Stimulated activated CD4-positive, alpha-beta T cell treated with anti-CD3 and anti-CD28 coated beads, Interleukin-15, amount 100 ng/mL, for 48 hours (primary cell): Measurements from ENCODE around the gene ATG9A.
A peak's percentile ranks its signal among the peaks of the same experiment; 100 is the strongest.

Source experiments
- DNase-seq, 2 donors: peaks; one replicate each; pipeline ENCODE4 v3.0.0-alpha.2; 2020; ENCODE audit warnings: low read depth in 2 of 2

Gene ATG9A

DNA sequence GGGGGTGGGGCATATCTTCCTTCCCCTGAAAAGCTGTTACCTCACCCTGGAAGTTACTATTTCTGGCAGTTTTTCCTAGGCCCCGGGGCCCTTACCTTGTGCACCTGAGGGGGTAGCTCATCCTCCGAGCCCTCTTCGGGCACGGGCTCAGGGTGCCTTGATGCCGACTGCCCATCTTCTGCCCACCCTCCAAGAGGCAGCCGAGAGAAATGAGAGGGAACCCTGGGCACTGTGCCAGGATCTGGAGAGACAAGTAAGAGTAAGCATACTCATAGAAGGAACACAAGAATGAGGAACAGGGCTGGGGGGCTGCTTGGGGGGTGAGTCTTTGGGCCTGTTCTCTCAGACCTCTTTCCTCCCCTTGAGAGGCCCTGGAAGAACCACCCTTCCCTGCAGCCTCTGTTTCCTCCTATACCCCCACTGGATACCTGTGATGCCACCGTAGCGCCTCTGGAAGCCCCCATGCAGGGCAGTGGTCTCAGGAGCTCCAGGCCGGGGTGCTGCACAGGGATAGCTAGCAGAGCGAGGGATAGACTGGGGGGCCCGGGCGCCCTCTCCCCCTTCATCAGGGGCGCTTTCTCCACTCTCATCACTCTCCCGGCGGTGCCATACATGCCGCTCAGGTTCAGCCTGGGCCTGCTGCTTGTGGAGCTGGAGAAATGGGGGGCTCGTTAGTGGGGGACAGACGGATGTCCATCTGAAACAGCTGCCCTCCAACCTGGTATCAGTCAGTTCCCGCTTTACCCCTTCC lies 8.6 kb downstream of the ATG9A start:
- DNase-seq: no peak

DNA sequence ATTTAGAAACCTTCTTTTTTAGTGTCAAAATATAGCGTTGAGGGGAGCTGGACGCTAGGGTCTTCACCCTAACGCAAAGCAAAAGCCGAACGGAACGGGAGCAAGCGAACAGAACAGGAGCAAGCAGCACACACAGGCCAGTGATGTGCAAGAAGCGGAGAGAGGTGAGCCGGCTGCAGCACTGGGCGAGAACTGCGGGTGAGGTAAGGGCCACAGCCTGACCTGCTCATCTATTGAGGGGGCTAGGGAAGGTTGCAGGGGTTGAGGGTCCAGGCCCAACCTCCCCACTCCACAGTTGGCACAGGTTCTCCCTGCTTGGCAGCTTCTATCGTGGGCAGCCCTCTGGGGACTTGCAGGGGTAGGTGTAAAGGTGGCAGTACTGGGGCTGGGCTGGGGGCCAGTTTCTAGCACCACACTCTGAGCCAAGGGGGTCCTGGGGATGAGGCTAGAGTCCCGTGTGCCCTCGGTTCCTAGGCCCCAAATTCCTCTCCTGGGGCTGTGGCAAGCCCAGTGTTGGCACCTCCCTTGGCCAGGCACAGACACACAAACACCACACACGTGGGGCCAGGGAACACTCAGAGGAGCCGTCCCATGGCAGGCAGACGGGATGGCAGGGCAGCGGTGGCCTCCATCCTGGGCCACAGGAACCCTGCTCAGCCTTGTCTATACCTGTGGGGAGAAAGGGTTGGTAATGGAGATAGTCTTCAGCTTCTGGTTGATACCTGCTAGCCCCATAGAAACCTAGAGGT lies 9.5 kb downstream of the ATG9A start:
- no peak for DNase-seq

DNA sequence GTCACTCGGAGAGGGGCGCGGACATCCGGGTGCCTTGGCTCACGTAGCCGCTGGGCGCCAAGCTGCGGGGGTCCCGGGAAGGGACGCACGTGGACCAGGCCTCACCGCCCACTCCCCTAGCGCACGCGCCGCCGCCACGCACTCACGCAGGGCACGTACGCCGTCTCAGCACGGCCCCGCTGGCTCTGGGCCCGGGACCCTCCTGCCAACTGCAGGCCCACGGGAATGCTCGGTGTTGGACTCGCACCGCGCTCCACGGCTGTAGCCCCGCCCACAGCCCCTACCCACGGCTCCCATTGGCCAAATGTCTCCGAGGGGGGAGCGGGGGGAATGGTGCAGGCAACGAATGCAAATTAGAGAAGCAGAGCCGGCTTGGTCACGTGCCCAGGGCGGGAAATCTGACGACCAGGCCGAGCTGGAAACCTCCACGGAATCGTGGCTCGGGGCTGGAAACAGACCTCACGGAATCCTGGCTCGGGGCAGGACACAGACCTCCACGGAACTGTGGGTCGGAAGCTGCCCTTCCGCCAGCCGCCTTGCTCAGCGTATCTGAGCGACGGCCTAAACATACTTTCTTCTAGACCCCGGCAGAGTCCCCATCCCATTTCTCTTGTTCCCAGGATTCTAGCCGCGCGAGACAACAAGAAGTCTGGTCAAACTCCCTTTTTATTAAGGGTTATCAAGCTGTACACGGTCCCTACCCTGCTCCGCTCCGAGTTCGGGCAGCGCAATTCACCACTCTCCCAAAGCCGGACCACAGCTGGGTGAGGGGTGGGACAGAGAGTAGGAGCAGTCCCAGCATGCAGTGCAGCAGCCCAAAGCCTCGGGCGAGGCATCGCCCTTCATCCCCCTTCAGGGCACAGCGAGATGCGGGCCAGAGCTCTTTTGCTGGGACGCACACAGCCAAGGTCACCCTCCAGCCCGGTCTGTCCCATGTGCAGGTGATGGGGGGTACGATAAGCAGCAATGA lies 10.4 kb downstream of the ATG9A start, which contains the start of gene ABCB6:
Gene ABCB6, minus strand, starts transcription at position 227 of the 970 bp plus-strand sequence. CDS start 285 bp downstream, outside the sequence.
- peak; percentile 83 to 90 for DNase-seq

DNA sequence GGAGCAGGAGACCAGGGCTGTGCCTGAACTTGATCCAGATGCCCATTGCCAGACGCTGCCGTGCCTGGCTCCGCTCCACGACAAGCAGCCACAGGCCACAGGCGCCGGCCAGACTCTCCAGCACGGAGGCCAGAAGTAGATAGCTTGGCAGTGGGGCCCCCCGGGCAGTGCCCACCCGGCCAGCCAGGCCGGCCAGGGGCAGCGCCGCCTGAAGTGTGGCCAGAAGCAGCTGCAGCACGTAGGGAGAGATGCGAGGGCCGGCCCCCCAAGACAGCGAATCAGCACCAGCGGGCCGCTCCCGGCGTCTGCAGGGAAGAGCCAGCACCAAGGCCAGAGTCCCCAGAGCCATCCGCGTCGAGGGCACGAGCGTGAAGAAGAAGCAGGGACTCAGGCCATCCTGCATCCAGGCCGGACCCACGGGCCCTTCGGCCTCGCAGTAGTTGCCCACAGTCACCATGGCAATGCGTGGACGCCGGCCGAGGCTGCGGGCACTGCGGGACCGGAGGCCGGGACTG lies 11.2 kb downstream of the ATG9A start:
- DNase-seq: no peak

DNA sequence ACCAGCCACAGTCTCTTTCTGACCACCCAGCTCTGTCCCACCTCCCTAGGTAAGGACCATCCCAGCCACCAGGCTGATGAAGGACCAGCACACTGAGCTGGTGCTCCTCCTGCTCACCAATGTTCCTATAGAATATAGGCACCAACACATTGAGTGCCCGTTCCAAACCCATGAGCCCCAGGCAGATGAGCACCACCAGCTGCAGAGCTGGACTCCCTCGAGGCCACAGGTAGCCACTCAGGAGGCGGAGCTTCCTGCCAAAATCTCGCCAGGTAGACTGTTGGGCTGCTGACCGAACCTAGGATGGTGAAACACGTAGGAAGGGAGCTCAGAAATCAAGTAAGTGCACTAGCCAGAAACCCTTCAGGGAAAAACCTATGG lies 12.9 kb downstream of the ATG9A start:
- no peak for DNase-seq

DNA sequence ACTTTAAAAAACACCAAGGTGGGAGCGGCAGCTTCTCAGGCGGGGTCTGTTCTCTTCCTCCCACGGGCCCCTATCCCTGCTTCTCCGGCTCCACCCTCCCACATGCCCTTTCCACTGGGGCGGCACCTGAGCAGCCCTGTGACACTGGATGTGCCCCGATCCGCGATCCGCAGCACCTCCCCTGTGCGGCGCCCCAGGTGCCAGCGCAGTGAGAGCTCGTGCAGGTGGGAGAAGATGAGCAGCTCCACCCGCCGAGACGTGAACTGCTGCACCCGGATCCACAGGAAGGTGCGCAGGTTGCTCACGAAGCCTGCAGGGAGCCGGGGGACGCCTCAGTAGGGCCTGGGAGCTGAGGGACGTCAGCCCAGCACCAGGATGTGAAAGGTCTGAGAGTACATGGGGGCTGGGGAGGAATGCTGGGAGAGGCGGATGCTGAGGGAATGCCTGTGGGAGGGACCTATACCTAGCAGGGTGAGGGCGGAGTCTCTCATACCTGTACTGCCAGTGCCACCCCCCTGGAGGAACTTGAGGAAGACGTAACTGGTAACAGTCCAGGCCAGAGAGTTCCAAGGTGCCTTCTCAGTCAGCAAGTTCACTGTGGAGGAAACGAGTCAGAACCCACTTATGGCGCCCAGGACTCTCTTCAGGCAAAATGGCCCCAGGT lies 13.4 kb downstream of the ATG9A start:
- DNase-seq: no peak

DNA sequence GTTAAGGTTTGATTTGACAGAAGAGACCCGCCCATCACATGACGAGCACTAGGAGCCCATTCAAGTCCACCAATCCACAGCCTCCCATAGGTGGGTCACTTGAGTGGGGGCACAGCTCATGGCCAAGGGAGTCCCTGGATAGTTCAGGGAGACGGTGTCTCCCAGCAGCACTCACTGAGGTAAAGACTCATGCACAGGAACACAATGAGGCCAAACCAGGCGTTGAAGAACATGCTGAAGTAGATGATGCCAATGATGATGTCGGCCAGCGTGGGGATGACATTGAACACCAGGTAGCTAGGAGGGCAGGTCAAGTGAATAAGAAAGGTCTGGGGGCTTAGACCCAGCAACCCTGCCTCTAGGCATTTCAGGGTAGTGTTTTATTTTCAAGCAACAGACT lies 14.7 kb downstream of the ATG9A start:
- DNase-seq: no peak

DNA sequence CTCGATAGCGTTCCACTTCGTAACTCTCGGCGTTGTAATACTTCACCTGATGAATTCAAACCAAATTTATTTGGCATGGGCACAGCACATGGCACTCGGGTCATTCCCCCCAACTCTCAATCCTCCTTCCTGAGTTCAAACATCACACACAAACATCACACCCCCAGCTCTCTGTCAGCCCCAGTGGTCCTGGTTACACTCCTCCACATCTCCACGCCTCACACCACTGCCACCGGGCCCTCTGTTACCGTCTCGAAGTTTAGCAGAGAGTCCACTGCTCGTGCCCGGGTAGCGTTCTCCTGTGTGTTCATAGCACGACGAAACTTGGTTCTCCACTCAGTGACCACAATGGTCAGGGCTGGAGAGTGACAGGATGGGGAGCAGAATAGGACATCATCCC lies 15.3 kb downstream of the ATG9A start:
- no peak for DNase-seq

DNA sequence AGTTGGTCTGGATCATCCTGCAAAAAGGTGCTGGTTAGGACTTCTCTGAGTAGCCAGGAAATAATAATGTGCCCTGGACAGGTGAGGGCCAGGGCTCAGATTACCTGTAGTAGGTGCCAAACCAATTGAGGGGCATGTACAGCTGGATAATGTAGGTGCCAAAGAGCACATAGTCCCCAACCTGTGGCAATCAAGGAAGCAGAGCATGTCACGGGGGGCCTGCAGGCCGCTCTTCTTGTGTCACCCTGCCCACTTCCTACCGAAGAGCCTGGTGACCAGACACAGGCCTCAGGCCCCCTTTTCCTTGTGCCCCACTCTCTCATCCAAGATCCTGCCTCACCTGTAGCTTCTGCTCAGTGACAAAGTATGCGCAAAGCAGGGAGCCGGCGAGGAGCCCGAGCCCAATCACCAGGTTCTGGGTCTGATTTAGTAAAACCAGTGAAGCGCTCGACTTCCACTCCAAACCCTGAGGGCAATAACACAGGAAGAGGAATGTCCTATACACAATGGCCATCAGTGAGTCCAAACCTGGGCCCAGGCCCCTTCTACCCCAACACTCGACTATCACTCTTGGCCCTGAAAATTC lies 15.9 kb downstream of the ATG9A start:
- DNase-seq: no peak

DNA sequence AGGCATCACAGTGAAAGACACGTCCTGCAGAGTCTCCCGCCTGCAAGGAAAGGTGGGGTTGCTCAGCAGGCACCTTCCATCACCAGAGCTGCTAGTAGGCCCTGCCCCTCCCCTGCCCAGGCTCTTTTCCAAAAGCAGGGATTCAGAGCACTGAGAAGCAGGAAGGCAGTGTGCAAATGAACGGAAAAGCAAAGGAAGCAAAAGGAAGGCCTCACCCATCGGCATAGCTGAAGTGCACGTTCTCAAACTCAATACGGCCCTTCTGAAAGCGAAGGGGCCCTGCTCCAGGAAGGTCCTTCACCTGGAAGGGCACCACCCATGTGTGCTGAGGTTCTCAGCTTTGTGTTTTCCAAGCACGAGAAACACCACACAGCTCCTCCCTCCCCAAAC lies 16.4 kb downstream of the ATG9A start:
- DNase-seq: no peak

DNA sequence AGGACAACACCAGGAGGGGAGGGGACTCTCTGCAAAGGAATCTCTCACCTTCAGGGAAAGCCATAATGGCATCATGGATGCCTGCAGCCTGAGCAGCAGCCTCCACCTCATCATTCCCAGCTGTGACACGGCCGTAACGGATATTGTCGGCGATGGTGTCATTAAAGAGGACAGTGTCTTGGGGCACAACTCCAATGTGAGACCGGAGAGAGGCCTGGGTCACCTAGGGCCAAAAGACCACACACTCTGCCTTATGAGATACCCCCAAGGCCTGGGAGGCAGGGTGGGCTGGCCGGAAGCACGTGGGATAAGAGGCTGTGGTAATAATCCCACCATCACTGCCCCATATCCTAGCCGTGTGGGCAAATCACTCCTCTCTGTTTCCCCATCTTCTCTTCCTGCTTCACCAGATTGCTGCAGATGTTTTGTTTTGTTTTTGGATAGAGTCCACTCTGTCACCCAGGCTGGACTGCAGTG lies 18.5 kb downstream of the ATG9A start:
- DNase-seq: no peak

DNA sequence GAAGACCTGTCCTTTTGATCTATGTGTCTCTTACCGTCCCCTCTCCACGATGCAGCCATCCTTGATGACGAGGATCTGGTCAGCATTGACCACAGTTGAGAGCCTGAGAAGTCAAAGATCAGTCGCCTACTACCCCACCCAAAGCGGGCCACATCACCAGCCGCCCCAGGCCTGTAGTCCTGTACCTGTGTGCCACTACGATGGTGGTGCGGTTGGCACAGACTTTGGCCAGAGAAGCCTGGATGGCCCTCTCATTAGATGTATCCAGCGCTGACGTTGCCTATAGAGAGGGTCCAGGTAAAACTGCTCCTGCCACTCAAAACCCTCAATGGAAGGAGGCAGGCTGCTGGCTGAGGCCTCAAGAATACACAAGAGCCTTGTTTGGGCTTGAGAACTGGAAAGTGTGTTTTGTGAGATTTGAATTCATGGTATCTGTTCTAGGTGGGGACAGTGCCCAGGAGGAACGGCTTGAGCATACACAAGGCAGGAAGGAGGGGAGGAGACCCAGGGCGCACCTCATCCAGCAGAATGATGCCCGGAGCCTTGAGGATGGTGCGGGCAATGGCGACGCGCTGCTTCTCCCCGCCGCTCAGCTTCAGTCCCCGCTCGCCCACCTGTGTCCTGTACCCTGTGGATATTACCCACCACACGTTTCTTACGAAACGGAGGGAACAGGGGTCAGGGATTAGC lies 19.1 kb downstream of the ATG9A start:
- DNase-seq: no peak

DNA sequence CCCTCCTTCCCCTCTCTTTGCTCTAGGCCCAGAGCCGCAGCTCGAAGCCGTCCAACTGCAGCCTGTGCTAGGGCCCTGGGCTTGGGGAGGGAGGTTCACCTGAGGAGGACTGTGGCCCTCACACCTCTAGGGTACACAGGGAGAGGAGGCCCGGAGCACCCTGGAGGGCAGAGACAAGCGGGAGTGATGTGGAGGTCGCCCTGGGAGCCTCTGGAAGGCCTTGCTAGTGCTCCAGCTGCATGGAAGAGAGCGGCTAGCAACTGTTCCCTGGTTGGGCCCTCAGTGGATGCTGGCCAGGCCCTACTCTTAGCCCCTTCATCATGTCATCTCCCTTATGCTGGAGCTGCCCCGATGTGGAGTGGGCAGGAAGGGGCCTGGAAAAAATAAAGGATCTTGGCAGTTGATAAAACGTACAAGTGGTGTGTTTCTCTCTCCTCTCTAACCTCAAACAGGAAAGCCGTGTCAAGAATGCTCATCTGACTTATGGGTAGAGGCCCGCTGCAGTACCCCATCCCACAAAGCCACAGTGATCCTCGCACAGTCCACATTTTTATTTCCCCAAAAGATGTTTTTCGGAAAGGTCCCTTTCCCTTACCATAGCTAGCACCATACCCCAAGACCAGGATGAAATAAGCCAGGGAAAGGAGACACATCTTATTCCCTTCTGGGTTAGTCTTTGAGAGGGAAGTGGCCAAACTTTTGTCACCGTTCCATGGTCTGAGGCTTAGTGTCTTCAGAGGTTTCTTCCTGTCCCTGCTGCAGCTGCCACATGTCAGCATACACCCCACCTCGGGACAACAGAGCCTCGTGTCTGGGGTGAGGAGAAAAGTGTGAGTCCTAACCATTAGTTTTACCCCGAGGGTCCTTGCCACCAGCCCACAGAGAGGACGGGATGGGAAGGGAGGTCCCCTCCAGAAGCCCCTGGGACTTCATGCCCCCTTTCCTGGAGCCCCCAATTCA lies 19.9 kb downstream of the ATG9A start:
- DNase-seq: no peak

DNA sequence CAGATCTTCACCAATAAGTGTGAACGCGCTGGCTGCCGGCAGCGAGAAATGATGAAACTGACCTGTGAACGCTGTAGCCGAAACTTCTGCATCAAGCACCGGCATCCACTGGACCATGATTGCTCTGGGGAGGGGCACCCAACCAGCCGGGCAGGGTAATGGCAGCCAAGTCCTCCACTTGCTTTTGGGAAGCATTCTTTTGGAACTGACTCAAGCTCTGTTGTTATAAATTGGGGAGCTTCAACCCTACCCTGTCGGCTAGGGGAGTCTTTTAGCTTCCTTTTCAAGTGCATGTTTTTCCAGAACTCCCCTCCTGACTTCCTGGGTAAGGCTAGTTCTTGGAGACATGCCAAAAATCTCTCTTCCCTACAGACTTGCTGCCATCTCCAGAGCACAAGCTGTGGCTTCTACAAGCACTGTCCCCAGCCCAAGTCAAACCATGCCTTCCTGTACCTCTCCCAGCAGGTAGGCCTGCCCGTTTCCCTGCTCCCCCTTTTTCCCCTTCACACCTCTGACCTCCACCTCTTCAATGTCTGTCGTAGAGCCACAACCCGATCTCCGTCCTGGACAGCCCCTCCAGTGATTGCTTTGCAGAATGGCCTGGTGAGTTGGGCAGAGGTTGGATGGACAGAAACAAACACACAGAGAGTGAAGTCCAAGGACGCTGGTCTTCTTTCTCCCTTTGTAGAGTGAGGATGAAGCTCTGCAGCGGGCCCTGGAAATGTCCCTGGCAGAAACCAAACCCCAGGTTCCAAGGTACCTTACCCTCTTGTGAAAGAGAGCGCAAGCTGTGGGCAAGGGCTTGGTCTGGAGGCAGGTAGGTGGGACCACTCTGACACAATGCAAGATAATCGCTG lies 21.3 kb downstream of the ATG9A start:
- no peak for DNase-seq

DNA sequence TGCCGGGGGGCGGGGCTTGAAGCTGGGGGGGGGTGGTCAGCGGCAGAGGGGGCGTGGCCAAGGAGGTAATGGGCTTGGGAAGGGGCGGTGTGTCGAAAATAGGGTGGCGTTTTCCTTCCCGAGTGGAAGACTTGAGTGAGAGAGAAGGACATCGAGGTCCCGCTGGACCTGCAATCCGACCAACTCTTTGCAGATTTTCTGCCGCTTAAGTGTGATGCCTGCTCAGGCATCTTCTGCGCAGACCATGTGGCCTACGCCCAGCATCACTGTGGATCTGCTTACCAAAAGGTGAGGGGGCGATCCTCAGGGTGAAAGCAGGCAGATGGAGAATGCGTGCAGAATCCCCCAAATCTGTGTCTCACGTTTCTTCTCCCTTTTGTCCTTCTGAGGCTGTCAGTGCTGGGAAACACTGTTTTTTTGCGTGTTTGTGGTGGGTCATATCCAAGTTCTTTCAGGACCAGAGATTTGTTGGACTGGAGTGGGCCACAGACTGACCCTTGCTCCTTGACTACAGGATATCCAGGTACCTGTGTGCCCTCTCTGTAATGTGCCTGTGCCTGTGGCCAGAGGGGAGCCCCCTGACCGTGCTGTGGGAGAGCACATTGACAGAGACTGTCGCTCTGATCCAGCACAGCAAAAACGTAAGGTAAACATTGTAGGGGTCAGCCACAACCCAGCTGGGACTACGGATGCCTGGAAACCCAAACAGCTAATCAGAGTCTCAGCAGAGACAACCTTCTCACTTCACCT lies 22.1 kb downstream of the ATG9A start:
- DNase-seq: no peak

DNA sequence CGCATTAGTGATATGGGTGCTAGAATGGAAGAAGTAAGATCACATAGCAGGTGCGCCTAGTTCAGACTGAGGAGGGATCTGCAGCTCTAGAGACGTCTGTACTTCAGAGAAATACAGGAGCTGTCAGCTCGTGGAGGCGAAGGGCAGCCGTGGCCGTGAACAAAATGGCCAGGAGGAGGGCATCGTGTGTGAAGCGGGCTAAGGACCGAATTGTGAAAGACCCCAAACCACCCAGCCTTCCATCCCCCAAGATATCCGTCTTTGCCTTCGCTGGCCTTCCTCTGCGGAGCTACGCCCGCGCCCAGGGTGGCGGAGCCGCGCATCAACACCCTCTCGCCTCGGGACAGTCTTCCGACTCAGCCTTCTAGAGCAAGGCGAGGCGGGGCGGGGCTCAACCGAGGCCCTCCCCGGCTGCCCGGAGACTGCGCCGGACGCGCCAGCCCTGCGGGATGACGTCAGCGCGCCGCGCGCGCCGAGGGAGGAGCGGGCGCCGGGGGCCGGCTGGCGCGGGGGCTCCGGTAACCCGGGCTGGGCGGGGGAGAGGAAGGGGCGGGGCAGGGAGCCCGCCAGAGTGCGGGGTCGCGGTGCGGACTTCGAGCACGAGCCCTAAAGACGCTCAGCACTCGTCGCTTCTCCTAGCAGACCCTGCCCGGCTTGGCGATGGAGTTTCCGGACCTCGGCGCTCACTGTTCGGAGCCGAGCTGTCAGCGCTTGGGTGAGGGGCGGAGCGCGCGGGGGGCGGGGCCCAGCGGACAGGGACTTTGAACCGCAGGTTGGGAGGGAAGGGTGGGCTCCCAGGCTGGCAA lies 22.9 kb downstream of the ATG9A start, which contains the start of gene ZFAND2B:
Gene ZFAND2B, plus strand, starts transcription at position 455 of the 806 bp plus-strand sequence. Its CDS starts 206 bp downstream, at position 661.
- peak; percentile 87 to 93 for DNase-seq
